ENCODE results near the gene DUSP6. TPM values are rescaled to one million over a fixed set of nuclear protein-coding genes. Genes with fewer than 3 reads are reported as not detected.
A peak's percentile ranks its signal among the peaks of the same experiment; 100 is the strongest.

Gene DUSP6
- total RNA-seq, 1 experiment from 2014 or later, result 20.3 TPM

GRCh38 chr12:89348894-89349699 is 3.2 kb downstream of the DUSP6 start:
- no peak for ATAC-seq
- peaks cover 4% of the 10 kb centered on the region; the same call in 1 of the 2 replicates for H3K36me3 ChIP-seq (ENCODE audit: control insufficient read depth, insufficient read depth, low read length)
- H3K4me1 ChIP-seq (ENCODE audit: control insufficient read depth, insufficient read depth, low read length), result peaks cover 30% of the 10 kb centered on the region
- no peaks in the 10 kb centered on the region for H3K27me3 ChIP-seq (ENCODE audit: control insufficient read depth, insufficient read depth, low read length)
- no peak for DNase-seq (ENCODE audit: low read depth, low spot score)
- in situ Hi-C loops (cut with HindIII; ENCODE audit: low pct_unique_long_range_greater_than_20kb, low sequenced_read_pairs), result no loop called here
- intact Hi-C loops (cut with micrococcal nuclease; ENCODE audit: unreplicated experiment), result no loop called here
- ChIA-PET POLR2A (interaction anchor here (0.6 to 0.7 kb wide), 2 partner anchors 11 to 18 kb away, joined by 3 read pairs; no protein-coding TSS in a partner anchor), CTCF (no interaction called here)
- BruUV-seq (replicated peaks), result no TSS peak
- TF ChIP-seq, protein P1, sequence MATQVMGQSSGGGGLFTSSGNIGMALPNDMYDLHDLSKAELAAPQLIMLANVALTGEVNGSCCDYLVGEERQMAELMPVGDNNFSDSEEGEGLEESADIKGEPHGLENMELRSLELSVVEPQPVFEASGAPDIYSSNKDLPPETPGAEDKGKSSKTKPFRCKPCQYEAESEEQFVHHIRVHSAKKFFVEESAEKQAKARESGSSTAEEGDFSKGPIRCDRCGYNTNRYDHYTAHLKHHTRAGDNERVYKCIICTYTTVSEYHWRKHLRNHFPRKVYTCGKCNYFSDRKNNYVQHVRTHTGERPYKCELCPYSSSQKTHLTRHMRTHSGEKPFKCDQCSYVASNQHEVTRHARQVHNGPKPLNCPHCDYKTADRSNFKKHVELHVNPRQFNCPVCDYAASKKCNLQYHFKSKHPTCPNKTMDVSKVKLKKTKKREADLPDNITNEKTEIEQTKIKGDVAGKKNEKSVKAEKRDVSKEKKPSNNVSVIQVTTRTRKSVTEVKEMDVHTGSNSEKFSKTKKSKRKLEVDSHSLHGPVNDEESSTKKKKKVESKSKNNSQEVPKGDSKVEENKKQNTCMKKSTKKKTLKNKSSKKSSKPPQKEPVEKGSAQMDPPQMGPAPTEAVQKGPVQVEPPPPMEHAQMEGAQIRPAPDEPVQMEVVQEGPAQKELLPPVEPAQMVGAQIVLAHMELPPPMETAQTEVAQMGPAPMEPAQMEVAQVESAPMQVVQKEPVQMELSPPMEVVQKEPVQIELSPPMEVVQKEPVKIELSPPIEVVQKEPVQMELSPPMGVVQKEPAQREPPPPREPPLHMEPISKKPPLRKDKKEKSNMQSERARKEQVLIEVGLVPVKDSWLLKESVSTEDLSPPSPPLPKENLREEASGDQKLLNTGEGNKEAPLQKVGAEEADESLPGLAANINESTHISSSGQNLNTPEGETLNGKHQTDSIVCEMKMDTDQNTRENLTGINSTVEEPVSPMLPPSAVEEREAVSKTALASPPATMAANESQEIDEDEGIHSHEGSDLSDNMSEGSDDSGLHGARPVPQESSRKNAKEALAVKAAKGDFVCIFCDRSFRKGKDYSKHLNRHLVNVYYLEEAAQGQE (IDR thresholded peaks at IDR 0.05; ENCODE audit: insufficient read depth in 1 of 2, low read depth in 2 of 2, low read length in 1 of 2), result no peak
- TF ChIP-seq SIN3A (IDR thresholded peaks at IDR 0.05; ENCODE audit: borderline replicate concordance, insufficient read depth, low read depth, low read length) (no peak), POLR2AphosphoS5 (IDR thresholded peaks at IDR 0.05; ENCODE audit: low read depth, low read length) (no peak), TCF7L2 (IDR thresholded peaks at IDR 0.05; ENCODE audit: low read depth, low read length) (no peak)
- TF ChIP-seq, protein P2, sequence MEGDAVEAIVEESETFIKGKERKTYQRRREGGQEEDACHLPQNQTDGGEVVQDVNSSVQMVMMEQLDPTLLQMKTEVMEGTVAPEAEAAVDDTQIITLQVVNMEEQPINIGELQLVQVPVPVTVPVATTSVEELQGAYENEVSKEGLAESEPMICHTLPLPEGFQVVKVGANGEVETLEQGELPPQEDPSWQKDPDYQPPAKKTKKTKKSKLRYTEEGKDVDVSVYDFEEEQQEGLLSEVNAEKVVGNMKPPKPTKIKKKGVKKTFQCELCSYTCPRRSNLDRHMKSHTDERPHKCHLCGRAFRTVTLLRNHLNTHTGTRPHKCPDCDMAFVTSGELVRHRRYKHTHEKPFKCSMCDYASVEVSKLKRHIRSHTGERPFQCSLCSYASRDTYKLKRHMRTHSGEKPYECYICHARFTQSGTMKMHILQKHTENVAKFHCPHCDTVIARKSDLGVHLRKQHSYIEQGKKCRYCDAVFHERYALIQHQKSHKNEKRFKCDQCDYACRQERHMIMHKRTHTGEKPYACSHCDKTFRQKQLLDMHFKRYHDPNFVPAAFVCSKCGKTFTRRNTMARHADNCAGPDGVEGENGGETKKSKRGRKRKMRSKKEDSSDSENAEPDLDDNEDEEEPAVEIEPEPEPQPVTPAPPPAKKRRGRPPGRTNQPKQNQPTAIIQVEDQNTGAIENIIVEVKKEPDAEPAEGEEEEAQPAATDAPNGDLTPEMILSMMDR (IDR thresholded peaks at IDR 0.05), result no peak
- peak overlapping the region; percentile 29; the same call in 1 of the 2 replicates for H3K27ac ChIP-seq (ENCODE audit: low read length)
- H3K4me3 ChIP-seq (ENCODE audit: low read depth in 2 of 2, low read length in 2 of 2), result peak overlapping the region; percentile 86 to 88
- H3K9me3 ChIP-seq (ENCODE audit: control insufficient read depth, insufficient read depth, low read depth, low read length), result no peaks in the 10 kb centered on the region

- DNase-seq (ENCODE audit: low read depth, low spot score), result no peak
- ATAC-seq, result no peak
- in situ Hi-C loops (cut with HindIII; ENCODE audit: low pct_unique_long_range_greater_than_20kb, low sequenced_read_pairs), result no loop called here
- H3K4me3 ChIP-seq (ENCODE audit: low read depth in 2 of 2, low read length in 2 of 2), result no peak overlapping the region
- H3K36me3 ChIP-seq (ENCODE audit: control insufficient read depth, insufficient read depth, low read length), result peaks cover 4% of the 10 kb centered on the region; the same call in 1 of the 2 replicates
- ChIA-PET CTCF (no interaction called here), POLR2A (interaction anchor here (0.6 kb wide), 1 partner anchor 73 kb away, joined by 3 read pairs; no protein-coding TSS in a partner anchor)
- H3K27me3 ChIP-seq (ENCODE audit: control insufficient read depth, insufficient read depth, low read length), result no peaks in the 10 kb centered on the region
- H3K27ac ChIP-seq (ENCODE audit: low read length), result no peak overlapping the region
- H3K4me1 ChIP-seq (ENCODE audit: control insufficient read depth, insufficient read depth, low read length), result peaks cover 30% of the 10 kb centered on the region
- intact Hi-C loops (cut with micrococcal nuclease; ENCODE audit: unreplicated experiment), result no loop called here
- no peaks in the 10 kb centered on the region for H3K9me3 ChIP-seq (ENCODE audit: control insufficient read depth, insufficient read depth, low read depth, low read length)
- BruUV-seq (replicated peaks), result no TSS peak
- no peak for TF ChIP-seq POLR2AphosphoS5 (IDR thresholded peaks at IDR 0.05; ENCODE audit: low read depth, low read length)
Measured at GRCh38 chr12:89347325-89347829, 4.9 kb downstream of the DUSP6 start.

Measured in Panc1 (cell line).